Measurements from ENCODE around the gene HIVEP3. TPM values are rescaled to one million over a fixed set of nuclear protein-coding genes. Genes with fewer than 3 reads are reported as not detected.

HIVEP3 gene
- total RNA-seq, 1 experiment from 2014 or later = 1.4 TPM

DNA sequence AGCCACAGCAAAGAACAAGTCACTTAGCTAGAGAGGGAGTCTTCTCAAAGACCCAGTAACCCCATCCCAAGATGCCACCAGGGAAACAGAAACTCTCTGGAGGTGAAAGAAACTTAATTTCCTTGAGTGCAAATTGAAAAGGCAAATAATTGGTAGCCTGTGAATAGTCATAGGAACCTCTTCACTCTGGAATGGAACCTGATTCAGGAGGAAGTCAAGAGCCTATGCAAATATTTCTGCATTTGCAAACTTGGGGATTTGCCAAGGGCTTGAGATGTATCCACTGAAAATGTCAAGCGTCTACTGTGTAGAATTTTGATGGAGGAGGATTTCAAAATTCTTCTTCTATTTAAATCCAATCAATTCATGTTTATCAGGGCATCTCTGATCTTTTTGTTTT is 5.7 kb downstream of the HIVEP3 start:
- no peak for DNase-seq
- H3K14ac ChIP-seq (ENCODE audit: insufficient read depth, low read length) = no peak overlapping the region
- H2BK12ac ChIP-seq (ENCODE audit: insufficient read length, low read depth, low read length) = no peak overlapping the region
- H2BK5ac ChIP-seq (ENCODE audit: insufficient read length, low read length) = no peak overlapping the region
- H3K4ac ChIP-seq (ENCODE audit: low read depth, low read length) = no peak overlapping the region
- TF ChIP-seq, protein P1, sequence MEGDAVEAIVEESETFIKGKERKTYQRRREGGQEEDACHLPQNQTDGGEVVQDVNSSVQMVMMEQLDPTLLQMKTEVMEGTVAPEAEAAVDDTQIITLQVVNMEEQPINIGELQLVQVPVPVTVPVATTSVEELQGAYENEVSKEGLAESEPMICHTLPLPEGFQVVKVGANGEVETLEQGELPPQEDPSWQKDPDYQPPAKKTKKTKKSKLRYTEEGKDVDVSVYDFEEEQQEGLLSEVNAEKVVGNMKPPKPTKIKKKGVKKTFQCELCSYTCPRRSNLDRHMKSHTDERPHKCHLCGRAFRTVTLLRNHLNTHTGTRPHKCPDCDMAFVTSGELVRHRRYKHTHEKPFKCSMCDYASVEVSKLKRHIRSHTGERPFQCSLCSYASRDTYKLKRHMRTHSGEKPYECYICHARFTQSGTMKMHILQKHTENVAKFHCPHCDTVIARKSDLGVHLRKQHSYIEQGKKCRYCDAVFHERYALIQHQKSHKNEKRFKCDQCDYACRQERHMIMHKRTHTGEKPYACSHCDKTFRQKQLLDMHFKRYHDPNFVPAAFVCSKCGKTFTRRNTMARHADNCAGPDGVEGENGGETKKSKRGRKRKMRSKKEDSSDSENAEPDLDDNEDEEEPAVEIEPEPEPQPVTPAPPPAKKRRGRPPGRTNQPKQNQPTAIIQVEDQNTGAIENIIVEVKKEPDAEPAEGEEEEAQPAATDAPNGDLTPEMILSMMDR (conservative IDR thresholded peaks at IDR 0.05) = no peak
- H4K8ac ChIP-seq (replicated peaks; ENCODE audit: insufficient read length, low read depth, low read length) = no peak overlapping the region
- WGBS (ENCODE audit: extremely low coverage, insufficient read length, low lambda C conversion rate) = no CpG with 5 or more reads among the region's 1 CpG
- no peaks in the 10 kb centered on the region for H3K79me1 ChIP-seq (ENCODE audit: insufficient read depth, low read depth, low read length, poor library complexity, severe bottlenecking)
- H3K9me3 ChIP-seq (ENCODE audit: control insufficient read depth, low read depth, low read length) = no peaks in the 10 kb centered on the region
- peaks cover 32% of the 10 kb centered on the region for H3K27me3 Mint-ChIP-seq (ENCODE audit: low read depth)
- H2BK120ac ChIP-seq (ENCODE audit: low read depth, low read length, poor library complexity, severe bottlenecking) = no peak overlapping the region
- H4K91ac ChIP-seq (ENCODE audit: insufficient read length, low read depth, low read length) = no peak overlapping the region
- peaks cover 0 to 2% (median 0%) of the 10 kb centered on the region in 3 experiments; a peak in 1 of 7 replicates for H3K36me3 Mint-ChIP-seq (ENCODE audit: insufficient read depth in 1 of 3, low read depth in 3 of 3)
- no peak overlapping the region for H2BK20ac ChIP-seq (ENCODE audit: low read depth, low read length, poor library complexity, severe bottlenecking)
- no peak overlapping the region for H3K27ac Mint-ChIP-seq
- H3K27ac ChIP-seq (ENCODE audit: insufficient read length, low read depth, low read length) = no peak overlapping the region
- no peak overlapping the region for H3T11ph ChIP-seq (ENCODE audit: low read length)
- H3K4me1 ChIP-seq (ENCODE audit: insufficient read depth, low read length) = peaks cover 7% of the 10 kb centered on the region; the same call in 1 of the 2 replicates
- no peak overlapping the region for H3K56ac ChIP-seq (ENCODE audit: insufficient read length, low read depth, low read length)
- H2AFZ ChIP-seq (ENCODE audit: low read length) = no peak overlapping the region
- H4K5ac ChIP-seq (ENCODE audit: insufficient read length, low read depth, low read length) = no peak overlapping the region
- no peak overlapping the region for H3K4me3 Mint-ChIP-seq
- H3K79me2 ChIP-seq (ENCODE audit: insufficient read depth, low read length) = no peaks in the 10 kb centered on the region
- no peak overlapping the region for H2BK15ac ChIP-seq (ENCODE audit: low read depth, low read length)
- peaks cover 2 to 3% of the 10 kb centered on the region in 2 experiments; a peak in 3 of 5 replicates for H3K9me3 Mint-ChIP-seq
- H3K27me3 ChIP-seq (ENCODE audit: insufficient read depth, low read length) = peaks cover 11% of the 10 kb centered on the region; the same call in 1 of the 2 replicates
- no peak overlapping the region for H3K18ac ChIP-seq (ENCODE audit: insufficient read length, low read depth, low read length)
- peaks cover 10 to 13% of the 10 kb centered on the region in 2 experiments for H3K4me1 Mint-ChIP-seq
- H3K23ac ChIP-seq (ENCODE audit: insufficient read length, low read depth, low read length) = no peak overlapping the region
- H3K9ac ChIP-seq (ENCODE audit: extremely low read depth, insufficient read length, low read length) = no peak overlapping the region
- H2AK5ac ChIP-seq (ENCODE audit: insufficient read length, low read length) = no peak overlapping the region
- peaks cover 5% of the 10 kb centered on the region for H3K23me2 ChIP-seq (ENCODE audit: insufficient read length, low read depth, low read length, poor library complexity, severe bottlenecking)
- no peaks in the 10 kb centered on the region for H4K20me1 ChIP-seq (ENCODE audit: control insufficient read depth, insufficient read depth, insufficient read length)
- no peak overlapping the region for H3K4me2 ChIP-seq (ENCODE audit: insufficient read depth, insufficient read length, low read length)

Data from H9 (cell line).